Tibial nerve (tissue), 4 donors: ENCODE data around the gene ZBTB17.

ENCODE experiments used
- CTCF ChIP-seq, 5 experiments: fragments of 200-600 bp in 3 of 5; fragments of 450-650 bp in 2 of 5; sonication (generic) in 3 of 5; IDR thresholded peaks; one replicate each; pipeline ENCODE4 v1.5.1; 2016 to 2019; ENCODE audit warnings: antibody characterized with exemption in 5 of 5, mild to moderate bottlenecking in 3 of 5, moderate library complexity in 2 of 5
- EP300 ChIP-seq, 2 donors: sonication (generic); formaldehyde crosslinking; IDR thresholded peaks; one replicate each; pipeline ENCODE4 v1.6.1; 2017; ENCODE audit warnings: antibody characterized with exemption in 2 of 2, mild to moderate bottlenecking in 1 of 2
- POLR2A ChIP-seq, 2 donors: fragments of 450-650 bp; IDR thresholded peaks; one replicate each; pipeline ENCODE4 v1.6.1; 2017; ENCODE audit warnings: antibody characterized with exemption in 2 of 2, mild to moderate bottlenecking in 2 of 2, moderate library complexity in 2 of 2

- TF ChIP-seq CTCF (IDR thresholded peaks at IDR 0.05) (peak; percentile 87 to 97 (median 95)), POLR2A (IDR thresholded peaks at IDR 0.05) (no peak), EP300 (IDR thresholded peaks at IDR 0.05) (no peak)
Measured at GRCh38 chr1:16009030-16009460, 33.1 kb upstream of the ZBTB17 start.
